ENCODE measurements around the gene COA5.

Gene COA5

GRCh38 chr2:98637401-98638147 lies 29.3 kb upstream of the COA5 start:
- Histone ChIP-seq H3K9ac (ENCODE audit: low read length) (no peak overlapping the region), H3K4me2 (ENCODE audit: low read depth, low read length, poor library complexity, severe bottlenecking) (no peak overlapping the region)
- no peak for TF ChIP-seq CTCF (IDR thresholded peaks at IDR 0.05; ENCODE audit: insufficient read depth, low read length, poor library complexity, severe bottlenecking)
- no peak for TF ChIP-seq EZH2phosphoT487 (conservative IDR thresholded peaks at IDR 0.05; ENCODE audit: low read length)

GRCh38 chr2:98634406-98635092 lies 26.2 kb upstream of the COA5 start:
- no peak overlapping the region for H3K4me2 ChIP-seq (ENCODE audit: low read depth, low read length, poor library complexity, severe bottlenecking)
- no peaks in the 10 kb centered on the region for H3K27me3 ChIP-seq (ENCODE audit: low read length)
- TF ChIP-seq CTCF (IDR thresholded peaks at IDR 0.05; ENCODE audit: insufficient read depth, low read length, poor library complexity, severe bottlenecking) = no peak
- no peak for TF ChIP-seq EZH2phosphoT487 (conservative IDR thresholded peaks at IDR 0.05; ENCODE audit: low read length)
- no peak overlapping the region for H3K27ac ChIP-seq (ENCODE audit: low read depth, low read length)
- no peaks in the 10 kb centered on the region for H3F3A ChIP-seq (ENCODE audit: insufficient read depth)
- no peaks in the 10 kb centered on the region for H4K20me1 ChIP-seq (ENCODE audit: low read depth, low read length)
- no peaks in the 10 kb centered on the region for H3K9me2 ChIP-seq (replicated peaks; ENCODE audit: insufficient read depth, low read length)
- H3K79me2 ChIP-seq (ENCODE audit: insufficient read depth, low read length) = no peaks in the 10 kb centered on the region
- H3K4me3 ChIP-seq (ENCODE audit: insufficient read depth, low read length, poor library complexity, severe bottlenecking) = no peak overlapping the region
- no peaks in the 10 kb centered on the region for H3K36me3 ChIP-seq (ENCODE audit: low read length)
- H3K9ac ChIP-seq (ENCODE audit: low read length) = no peak overlapping the region
- H2AFZ ChIP-seq (ENCODE audit: low read depth, low read length, severe bottlenecking) = no peak overlapping the region
- H3K9me3 ChIP-seq (ENCODE audit: insufficient read depth, low read length) = no peaks in the 10 kb centered on the region

More at GRCh38 chr2:98637401-98638147, 29.3 kb upstream of the COA5 start:
- H3K36me3 ChIP-seq (ENCODE audit: low read length) = no peaks in the 10 kb centered on the region
- H3K27ac ChIP-seq (ENCODE audit: low read depth, low read length) = no peak overlapping the region
- no peaks in the 10 kb centered on the region for H4K20me1 ChIP-seq (ENCODE audit: low read depth, low read length)
- no peak overlapping the region for H2AFZ ChIP-seq (ENCODE audit: low read depth, low read length, severe bottlenecking)
- H3K9me2 ChIP-seq (replicated peaks; ENCODE audit: insufficient read depth, low read length) = no peaks in the 10 kb centered on the region
- H3K4me3 ChIP-seq (ENCODE audit: insufficient read depth, low read length, poor library complexity, severe bottlenecking) = no peak overlapping the region
- no peaks in the 10 kb centered on the region for H3K27me3 ChIP-seq (ENCODE audit: low read length)
- no peaks in the 10 kb centered on the region for H3K79me2 ChIP-seq (ENCODE audit: insufficient read depth, low read length)
- no peaks in the 10 kb centered on the region for H3F3A ChIP-seq (ENCODE audit: insufficient read depth)
- H3K9me3 ChIP-seq (ENCODE audit: insufficient read depth, low read length) = no peaks in the 10 kb centered on the region

GRCh38 chr2:98632351-98632750 lies 24.0 kb upstream of the COA5 start:
- H3K4me2 ChIP-seq (ENCODE audit: low read depth, low read length, poor library complexity, severe bottlenecking) = no peak overlapping the region
- H2AFZ ChIP-seq (ENCODE audit: low read depth, low read length, severe bottlenecking) = no peak overlapping the region
- TF ChIP-seq EZH2phosphoT487 (conservative IDR thresholded peaks at IDR 0.05; ENCODE audit: low read length) = no peak
- no peak for TF ChIP-seq CTCF (IDR thresholded peaks at IDR 0.05; ENCODE audit: insufficient read depth, low read length, poor library complexity, severe bottlenecking)
- no peaks in the 10 kb centered on the region for H3K36me3 ChIP-seq (ENCODE audit: low read length)
- H3K9ac ChIP-seq (ENCODE audit: low read length) = no peak overlapping the region
- no peaks in the 10 kb centered on the region for H3K27me3 ChIP-seq (ENCODE audit: low read length)
- no peaks in the 10 kb centered on the region for H3K79me2 ChIP-seq (ENCODE audit: insufficient read depth, low read length)
- no peak overlapping the region for H3K27ac ChIP-seq (ENCODE audit: low read depth, low read length)
- H3K9me3 ChIP-seq (ENCODE audit: insufficient read depth, low read length) = no peaks in the 10 kb centered on the region
- no peaks in the 10 kb centered on the region for H3K9me2 ChIP-seq (replicated peaks; ENCODE audit: insufficient read depth, low read length)
- H3F3A ChIP-seq (ENCODE audit: insufficient read depth) = no peaks in the 10 kb centered on the region
- H4K20me1 ChIP-seq (ENCODE audit: low read depth, low read length) = no peaks in the 10 kb centered on the region
- no peak overlapping the region for H3K4me3 ChIP-seq (ENCODE audit: insufficient read depth, low read length, poor library complexity, severe bottlenecking)

All from SU-DHL-6 (cell line).